ENCODE measurements around the gene ACTR3C. TPM values are rescaled to one million over a fixed set of nuclear protein-coding genes. Genes with fewer than 3 reads are reported as not detected.

The ACTR3C gene
- total RNA-seq, 2 donors from 2014 or later: 6.3 to 13.0 TPM

GRCh38 chr7:150355666-150356059 lies 32.3 kb upstream of the ACTR3C start:
- Mint-ChIP-seq H3K4me3 (no peak overlapping the region), H3K9me3 (peaks cover 3 to 4% of the 10 kb centered on the region in 2 donors), H3K4me1 (ENCODE audit: low read depth) (peaks cover 47% of the 10 kb centered on the region), H3K27ac (no peak overlapping the region), H3K27me3 (ENCODE audit: low read depth) (no peaks in the 10 kb centered on the region), H3K36me3 (ENCODE audit: insufficient read depth in 2 of 2) (peaks cover 3 to 5% of the 10 kb centered on the region in 2 donors)
- ATAC-seq (replicated peaks in 1 of 2): no peak
- DNase-seq: no peak

- Mint-ChIP-seq H3K4me1 (ENCODE audit: low read depth) (peaks cover 12% of the 10 kb centered on the region), H3K27ac (no peak overlapping the region), H3K4me3 (no peak overlapping the region), H3K36me3 (ENCODE audit: insufficient read depth in 2 of 2) (no peaks in the 10 kb centered on the region), H3K27me3 (ENCODE audit: low read depth) (peaks cover 2% of the 10 kb centered on the region), H3K9me3 (no peaks in the 10 kb centered on the region)
- ATAC-seq (replicated peaks in 1 of 2) (no peak), DNase-seq (no peak)
Observed at GRCh38 chr7:150351587-150352194, 28.3 kb upstream of the ACTR3C start.

- Mint-ChIP-seq H3K4me1 (ENCODE audit: low read depth) (no peaks in the 10 kb centered on the region), H3K27ac (no peak overlapping the region), H3K4me3 (no peak overlapping the region), H3K9me3 (peaks cover 2 to 3% of the 10 kb centered on the region in 2 donors), H3K36me3 (ENCODE audit: insufficient read depth in 2 of 2) (peaks cover 6 to 7% of the 10 kb centered on the region in 2 donors), H3K27me3 (ENCODE audit: low read depth) (peaks cover 28% of the 10 kb centered on the region)
- DNase-seq: no peak
- ATAC-seq (replicated peaks in 1 of 2): no peak
Observed at GRCh38 chr7:150346922-150347321, 23.6 kb upstream of the ACTR3C start.

GRCh38 chr7:150345012-150345411 lies 21.7 kb upstream of the ACTR3C start:
- Mint-ChIP-seq H3K27me3 (ENCODE audit: low read depth) (peaks cover 40% of the 10 kb centered on the region), H3K27ac (no peak overlapping the region), H3K9me3 (peaks cover 2 to 3% of the 10 kb centered on the region in 2 donors), H3K36me3 (ENCODE audit: insufficient read depth in 2 of 2) (peaks cover 7% of the 10 kb centered on the region in 2 donors), H3K4me1 (ENCODE audit: low read depth) (no peaks in the 10 kb centered on the region), H3K4me3 (no peak overlapping the region)
- no peak for ATAC-seq (replicated peaks in 1 of 2)
- no peak for DNase-seq

- Mint-ChIP-seq H3K4me3 (no peak overlapping the region), H3K9me3 (peaks cover 2 to 3% of the 10 kb centered on the region in 2 donors), H3K36me3 (ENCODE audit: insufficient read depth in 2 of 2) (peaks cover 7% of the 10 kb centered on the region in 2 donors), H3K27me3 (ENCODE audit: low read depth) (peaks cover 46% of the 10 kb centered on the region), H3K27ac (no peak overlapping the region), H3K4me1 (ENCODE audit: low read depth) (no peaks in the 10 kb centered on the region)
- DNase-seq (no peak), ATAC-seq (replicated peaks in 1 of 2) (no peak)
Observed at GRCh38 chr7:150344299-150344698, 21.0 kb upstream of the ACTR3C start.

- no peak for DNase-seq
- Mint-ChIP-seq H3K27me3 (ENCODE audit: low read depth) (peaks cover 46% of the 10 kb centered on the region), H3K4me3 (no peak overlapping the region), H3K36me3 (ENCODE audit: insufficient read depth in 2 of 2) (peaks cover 7% of the 10 kb centered on the region in 2 donors), H3K4me1 (ENCODE audit: low read depth) (no peaks in the 10 kb centered on the region), H3K27ac (no peak overlapping the region), H3K9me3 (peaks cover 2 to 3% of the 10 kb centered on the region in 2 donors)
- ATAC-seq (replicated peaks in 1 of 2): no peak
Observed at GRCh38 chr7:150343225-150343624, 19.9 kb upstream of the ACTR3C start.

- peaks cover 7% of the 10 kb centered on the region in 2 donors for H3K36me3 Mint-ChIP-seq (ENCODE audit: insufficient read depth in 2 of 2)
Observed at GRCh38 chr7:150342121-150342408, 18.7 kb upstream of the ACTR3C start.

GRCh38 chr7:150341263-150342120 lies 18.1 kb upstream of the ACTR3C start, which contains the start of gene RARRES2:
RARRES2 (minus strand) TSS chr7:150341629; CDS start chr7:150340609, 1,020 bp downstream.
- Mint-ChIP-seq H3K36me3 (ENCODE audit: insufficient read depth in 2 of 2) (peaks cover 7% of the 10 kb centered on the region in 2 donors), H3K27me3 (ENCODE audit: low read depth) (peaks cover 43% of the 10 kb centered on the region), H3K27ac (no peak within 1 kb of the TSS), H3K4me1 (ENCODE audit: low read depth) (no peaks in the 10 kb centered on the region), H3K4me3 (peak within 1 kb of the TSS in 1 of 2 donors; percentile 52), H3K9me3 (peaks cover 2 to 3% of the 10 kb centered on the region in 2 donors)
- DNase-seq (no peak), ATAC-seq (replicated peaks in 1 of 2) (no peak)

More at GRCh38 chr7:150342121-150342408, 18.7 kb upstream of the ACTR3C start:
- DNase-seq (no peak), ATAC-seq (replicated peaks in 1 of 2) (no peak)
- no peak overlapping the region for H3K4me3 Mint-ChIP-seq
- no peaks in the 10 kb centered on the region for H3K4me1 Mint-ChIP-seq (ENCODE audit: low read depth)
- no peak overlapping the region for H3K27ac Mint-ChIP-seq
- H3K27me3 Mint-ChIP-seq (ENCODE audit: low read depth): peaks cover 46% of the 10 kb centered on the region
- H3K9me3 Mint-ChIP-seq: peaks cover 2 to 3% of the 10 kb centered on the region in 2 donors

GRCh38 chr7:150340875-150341262 lies 17.5 kb upstream of the ACTR3C start:
- ATAC-seq (replicated peaks in 1 of 2) (no peak), DNase-seq (no peak)
- Mint-ChIP-seq H3K36me3 (ENCODE audit: insufficient read depth in 2 of 2) (peaks cover 7% of the 10 kb centered on the region in 2 donors), H3K27me3 (ENCODE audit: low read depth) (peaks cover 36% of the 10 kb centered on the region), H3K9me3 (peaks cover 2 to 3% of the 10 kb centered on the region in 2 donors), H3K27ac (no peak overlapping the region), H3K4me1 (ENCODE audit: low read depth) (no peaks in the 10 kb centered on the region), H3K4me3 (peak overlapping the region in 1 of 2 donors; percentile 52)

GRCh38 chr7:150340024-150340749 lies 16.8 kb upstream of the ACTR3C start:
- Mint-ChIP-seq H3K4me1 (ENCODE audit: low read depth) (no peaks in the 10 kb centered on the region), H3K27me3 (ENCODE audit: low read depth) (peaks cover 35% of the 10 kb centered on the region), H3K36me3 (ENCODE audit: insufficient read depth in 2 of 2) (peaks cover 7% of the 10 kb centered on the region in 2 donors), H3K4me3 (no peak overlapping the region), H3K27ac (no peak overlapping the region), H3K9me3 (peaks cover 2 to 3% of the 10 kb centered on the region in 2 donors)
- peak; percentile 54 to 56 for ATAC-seq (replicated peaks in 1 of 2)
- peak in 1 of 2 donors; percentile 38 for DNase-seq

- no peak overlapping the region for H3K4me3 Mint-ChIP-seq
- H3K36me3 Mint-ChIP-seq (ENCODE audit: insufficient read depth in 2 of 2): peaks cover 7% of the 10 kb centered on the region in 2 donors
- H3K9me3 Mint-ChIP-seq: peaks cover 2 to 3% of the 10 kb centered on the region in 2 donors
- peaks cover 35% of the 10 kb centered on the region for H3K27me3 Mint-ChIP-seq (ENCODE audit: low read depth)
- DNase-seq: no peak
- H3K27ac Mint-ChIP-seq: no peak overlapping the region
- H3K4me1 Mint-ChIP-seq (ENCODE audit: low read depth): no peaks in the 10 kb centered on the region
- ATAC-seq (replicated peaks in 1 of 2): no peak
Observed at GRCh38 chr7:150339409-150339809, 16.1 kb upstream of the ACTR3C start.

GRCh38 chr7:150338166-150338829 lies 15.0 kb upstream of the ACTR3C start:
- no peaks in the 10 kb centered on the region for H3K4me1 Mint-ChIP-seq (ENCODE audit: low read depth)

More at GRCh38 chr7:150338166-150338829, 15.0 kb upstream of the ACTR3C start:
- no peak for ATAC-seq (replicated peaks in 1 of 2)
- no peaks in the 10 kb centered on the region for H3K9me3 Mint-ChIP-seq
- DNase-seq: no peak
- H3K4me3 Mint-ChIP-seq: no peak overlapping the region
- no peak overlapping the region for H3K27ac Mint-ChIP-seq
- H3K27me3 Mint-ChIP-seq (ENCODE audit: low read depth): peaks cover 28% of the 10 kb centered on the region
- peaks cover 2% of the 10 kb centered on the region in 2 donors for H3K36me3 Mint-ChIP-seq (ENCODE audit: insufficient read depth in 2 of 2)
